GM11168 (cell line): ENCODE results near the gene NBR1.
"Not testable (repeated sequence)": the region's sequence is repeated elsewhere in the genome, so short reads cannot be mapped to it uniquely, and the experiment has no call there.

ENCODE experiments used
- in situ Hi-C: fragments of 300-500 bp; cut with MboI; formaldehyde crosslinking; loops from one replicate; pipeline ENCODE4 v1.12.0; 2022; ENCODE audit warnings: low sequenced_read_pairs; ENCODE audit not compliant: unreplicated experiment

Gene NBR1

DNA sequence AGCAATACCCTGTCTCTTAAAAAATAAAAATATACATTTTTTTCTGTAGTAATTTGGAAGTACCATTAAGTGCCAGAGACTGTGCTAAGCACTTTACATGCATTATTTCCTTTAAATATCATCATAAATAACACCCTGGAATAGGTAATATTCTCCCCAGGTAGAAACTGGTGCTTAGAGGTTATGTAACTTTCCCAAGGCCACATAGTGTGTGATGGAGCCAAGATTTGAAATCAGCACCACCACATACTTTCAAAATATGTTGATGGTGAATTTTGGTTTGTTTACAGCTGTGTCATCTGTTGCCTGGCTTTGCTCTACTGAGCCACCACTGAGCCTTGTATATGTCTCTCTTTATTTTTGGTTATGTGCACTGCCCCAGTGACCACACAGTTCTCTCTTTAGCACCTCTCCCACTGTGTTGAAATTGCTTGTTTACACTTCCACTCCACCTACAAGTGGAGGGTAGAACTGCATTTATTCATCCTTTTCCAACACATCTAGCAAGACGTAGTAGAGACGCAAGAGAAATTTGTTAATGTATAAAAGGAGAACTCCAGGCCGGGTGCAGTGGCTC is 19.0 kb upstream of the NBR1 start:
- in situ Hi-C loops, result no loop called here

DNA sequence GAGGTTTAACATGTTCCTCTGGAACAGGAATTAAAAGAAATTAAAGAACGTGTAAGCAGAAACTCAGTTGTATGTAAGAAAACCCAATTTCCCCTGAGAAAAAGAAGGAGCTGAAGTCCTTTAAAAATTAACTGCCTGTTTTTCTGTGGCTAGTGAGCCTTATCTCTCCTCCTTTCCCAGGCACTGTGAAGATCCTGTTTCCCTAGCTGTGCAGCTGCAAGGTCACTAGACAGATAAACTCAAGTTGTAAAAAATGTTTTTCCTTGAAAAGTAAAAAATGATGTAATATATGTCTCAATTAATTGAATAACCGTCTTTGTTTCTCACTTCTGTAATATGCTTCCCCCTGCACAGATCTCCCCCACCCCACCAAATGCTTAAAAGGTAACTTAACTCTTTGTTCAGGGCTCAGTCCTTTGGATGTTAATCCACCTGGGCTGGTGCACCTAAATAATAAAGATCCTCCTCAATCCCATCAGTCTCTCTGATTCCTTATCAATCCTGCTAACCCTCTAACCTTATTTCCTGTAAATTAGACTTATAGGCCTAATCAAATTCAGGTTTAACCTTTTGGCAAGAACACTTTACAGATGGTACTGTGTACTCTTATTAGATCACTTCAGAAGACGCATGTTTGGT is 17.7 kb upstream of the NBR1 start:
- in situ Hi-C loops, result not testable (repeated sequence)

- in situ Hi-C loops, result no loop called here
Measured at GRCh38 chr17:43155666-43156065, 15.3 kb upstream of the NBR1 start.

- in situ Hi-C loops, result not testable (repeated sequence)
Measured at GRCh38 chr17:43159232-43159631, 11.8 kb upstream of the NBR1 start.

GRCh38 chr17:43159957-43160356 is 11.1 kb upstream of the NBR1 start:
- in situ Hi-C loops, result not testable (repeated sequence)

GRCh38 chr17:43165971-43166370 is 5.0 kb upstream of the NBR1 start:
- in situ Hi-C loops, result not testable (repeated sequence)

GRCh38 chr17:43169561-43170139 is 1.4 kb upstream of the NBR1 start:
- in situ Hi-C loops, result no loop called here

DNA sequence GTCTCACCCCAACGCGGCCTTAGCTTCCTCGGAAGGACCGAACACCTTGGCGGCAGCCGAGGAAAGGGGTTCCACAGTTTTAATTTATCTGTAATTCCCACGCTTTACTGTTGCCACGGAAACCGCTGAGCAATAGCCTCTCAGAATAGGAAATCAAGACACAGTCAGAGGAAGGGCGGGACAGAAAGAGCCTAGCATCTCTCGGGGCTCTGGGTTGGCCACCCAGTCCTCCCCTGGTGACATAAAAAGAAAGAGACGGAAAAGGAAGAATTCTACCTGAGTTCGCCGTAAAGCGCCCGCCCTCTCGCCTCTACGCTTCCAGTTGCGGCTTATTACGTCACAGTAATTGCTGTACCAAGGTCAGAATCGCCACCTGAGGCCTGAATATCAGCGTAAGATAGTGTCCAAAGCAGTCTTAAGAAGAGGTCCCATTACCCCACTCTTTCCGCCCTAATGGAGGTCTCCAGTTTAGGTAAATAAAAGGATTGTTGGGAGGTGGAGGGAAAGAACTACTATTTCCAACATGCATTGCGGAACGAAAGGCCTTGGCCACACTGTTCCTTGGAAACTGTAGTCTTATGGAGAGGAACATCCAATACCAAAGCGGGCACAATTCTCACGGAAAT is 761 bp upstream of the NBR1 start:
- in situ Hi-C loops, result no loop called here

DNA sequence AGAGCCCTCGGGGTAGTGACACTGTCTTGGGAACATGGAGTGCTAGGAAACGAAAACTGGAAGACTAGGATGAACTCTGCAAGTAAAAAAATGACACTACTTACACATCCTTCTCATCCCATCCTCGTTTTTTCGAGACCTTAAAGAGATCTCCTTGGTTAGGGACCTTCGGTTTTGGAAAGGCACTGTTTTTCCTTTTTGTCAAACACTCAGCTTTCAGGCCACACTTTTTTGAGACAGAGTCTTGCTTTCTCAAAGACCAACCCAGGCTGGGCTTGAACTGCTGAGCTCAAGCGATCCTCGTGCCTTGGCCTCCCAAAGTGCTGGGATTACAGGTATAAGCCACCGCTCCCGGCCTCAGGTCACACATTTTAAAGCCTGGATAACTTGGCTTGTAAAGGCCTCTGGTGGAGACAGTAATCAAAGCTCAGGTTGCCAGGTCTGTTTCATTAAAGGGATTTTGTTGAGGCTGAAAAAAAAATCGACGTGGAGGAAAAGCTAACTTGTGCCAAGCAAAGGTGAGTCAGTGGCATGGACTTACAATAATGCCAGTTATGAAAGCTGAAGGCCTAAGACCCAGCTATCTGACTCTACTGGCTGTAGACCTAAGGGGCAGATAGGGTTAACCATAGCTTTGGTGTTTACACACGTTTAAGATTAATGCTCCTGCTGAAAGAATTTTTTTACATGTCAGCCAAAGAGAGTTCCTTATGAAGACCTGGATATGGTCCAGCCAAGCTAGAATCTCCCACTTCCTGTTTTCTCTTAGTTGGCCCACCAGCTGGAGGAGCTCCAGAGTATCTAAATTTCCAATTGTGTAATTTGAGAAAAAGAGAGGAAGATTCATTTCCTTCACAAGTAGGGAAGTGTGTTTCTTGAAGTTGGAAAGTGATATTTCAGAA is 823 bp downstream of the NBR1 start:
- in situ Hi-C loops, result no loop called here

DNA sequence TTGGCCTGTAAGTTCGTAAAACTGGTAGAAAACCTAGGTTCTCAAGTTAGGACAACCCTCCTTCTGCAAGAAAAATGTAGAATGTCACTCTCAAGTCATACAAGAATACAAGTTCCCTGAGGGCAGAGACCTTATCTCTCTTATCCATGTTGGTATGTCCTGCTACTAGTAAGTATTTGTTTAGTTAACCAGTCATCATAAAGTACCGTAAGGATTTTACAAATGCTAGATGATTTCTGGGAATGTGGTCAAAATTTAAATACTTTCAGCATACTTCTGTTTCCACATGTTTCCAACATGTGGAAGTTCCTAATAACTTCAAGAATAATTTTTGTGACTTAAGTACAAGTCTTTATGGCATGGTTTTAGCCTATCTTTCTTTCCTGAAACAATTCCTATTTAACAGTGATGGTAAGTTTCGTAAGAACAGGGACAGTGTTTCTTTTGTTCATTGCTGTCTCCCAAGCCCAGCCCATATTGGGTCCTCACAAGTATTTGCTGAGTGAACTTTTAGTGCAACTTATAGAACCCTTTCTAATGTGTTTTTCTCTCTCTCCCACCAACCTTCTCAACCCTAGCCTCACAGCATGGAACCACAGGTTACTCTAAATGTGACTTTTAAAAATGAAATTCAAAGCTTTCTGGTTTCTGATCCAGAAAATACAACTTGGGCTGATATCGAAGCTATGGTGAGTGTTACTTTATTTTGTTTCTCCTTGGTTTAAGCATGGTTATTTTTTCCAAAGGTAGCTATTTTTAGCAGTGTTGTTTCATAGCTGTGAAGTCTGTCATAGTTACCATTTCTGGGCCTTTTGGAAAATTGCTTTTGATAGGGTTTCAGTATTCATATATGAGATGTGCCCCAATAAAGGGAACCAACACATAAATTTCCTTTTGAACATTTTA is 4.5 kb downstream of the NBR1 start:
- in situ Hi-C loops, result no loop called here

DNA sequence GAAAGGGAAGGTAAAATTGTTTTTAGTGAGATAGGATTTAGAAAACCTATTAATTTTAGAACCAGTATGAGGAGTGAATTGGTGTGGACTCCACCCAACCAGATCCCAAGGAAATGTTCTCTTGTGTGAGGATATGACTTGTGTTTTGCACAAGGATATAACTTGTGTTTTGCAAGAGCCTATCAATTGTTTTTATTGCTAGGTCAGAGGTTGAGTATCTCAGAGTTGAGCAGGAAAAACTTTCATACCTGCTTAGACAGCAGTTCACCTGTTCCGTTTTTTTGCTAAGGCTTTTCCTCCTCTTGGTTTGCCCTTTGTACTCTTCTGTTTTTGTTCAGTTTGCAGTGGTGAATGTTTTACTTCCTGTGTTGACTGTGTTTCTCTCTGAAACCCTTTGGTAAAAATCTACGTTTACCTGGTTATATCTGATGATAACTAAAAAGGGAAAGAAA is 5.1 kb downstream of the NBR1 start:
- in situ Hi-C loops, result no loop called here

GRCh38 chr17:43183921-43184320 is 12.9 kb downstream of the NBR1 start:
- in situ Hi-C loops, result no loop called here

- in situ Hi-C loops, result not testable (repeated sequence)
Measured at GRCh38 chr17:43186656-43187055, 15.6 kb downstream of the NBR1 start.

DNA sequence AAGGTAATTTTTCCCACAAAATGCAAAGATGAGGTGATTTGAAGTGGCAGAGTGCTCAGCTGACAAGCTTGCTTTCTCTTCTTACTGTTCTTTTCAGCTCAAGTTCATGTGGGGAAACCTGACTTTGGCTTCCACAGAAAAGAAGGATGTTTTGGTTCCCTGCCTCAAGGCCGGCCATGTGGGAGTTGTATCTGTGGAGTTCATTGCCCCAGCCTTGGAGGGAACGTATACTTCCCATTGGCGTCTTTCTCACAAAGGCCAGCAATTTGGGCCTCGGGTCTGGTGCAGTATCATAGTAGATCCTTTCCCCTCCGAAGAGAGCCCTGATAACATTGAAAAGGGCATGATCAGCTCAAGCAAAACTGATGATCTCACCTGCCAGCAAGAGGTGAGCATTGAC is 22.2 kb downstream of the NBR1 start:
- in situ Hi-C loops, result no loop called here

- in situ Hi-C loops, result no loop called here
Measured at GRCh38 chr17:43199633-43200032, 28.6 kb downstream of the NBR1 start.

DNA sequence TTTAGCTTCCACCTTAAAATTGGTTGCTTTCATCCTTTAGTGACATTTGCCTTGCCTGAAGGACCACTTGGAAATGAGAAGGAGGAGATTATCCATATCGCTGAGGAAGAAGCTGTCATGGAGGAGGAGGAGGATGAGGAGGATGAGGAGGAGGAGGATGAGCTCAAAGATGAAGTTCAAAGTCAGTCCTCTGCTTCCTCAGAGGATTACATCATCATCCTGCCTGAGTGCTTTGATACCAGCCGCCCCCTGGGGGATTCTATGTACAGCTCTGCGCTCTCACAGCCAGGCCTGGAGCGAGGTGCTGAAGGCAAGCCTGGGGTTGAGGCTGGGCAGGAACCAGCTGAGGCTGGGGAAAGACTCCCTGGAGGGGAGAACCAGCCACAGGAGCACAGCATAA is 29.1 kb downstream of the NBR1 start:
- in situ Hi-C loops, result no loop called here

DNA sequence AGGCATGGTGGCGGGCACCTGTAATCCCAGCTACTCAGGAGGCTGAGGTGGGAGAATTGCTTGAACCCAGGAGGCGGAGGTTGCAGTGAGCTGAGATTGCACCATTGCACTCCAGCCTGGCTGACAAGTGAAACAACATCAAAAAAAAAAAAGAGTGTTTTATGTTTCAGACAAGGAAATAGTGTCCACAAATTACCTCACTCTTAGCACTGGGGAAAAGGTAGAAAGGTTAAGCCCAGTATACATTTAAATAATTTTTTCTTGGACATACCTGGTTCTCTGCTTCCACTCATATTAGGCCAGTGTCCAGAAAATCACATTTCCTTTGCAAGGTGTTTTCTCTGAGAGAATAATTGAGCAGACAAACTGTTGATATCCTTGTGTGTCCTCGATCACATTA is 32.0 kb downstream of the NBR1 start:
- in situ Hi-C loops, result not testable (repeated sequence)

DNA sequence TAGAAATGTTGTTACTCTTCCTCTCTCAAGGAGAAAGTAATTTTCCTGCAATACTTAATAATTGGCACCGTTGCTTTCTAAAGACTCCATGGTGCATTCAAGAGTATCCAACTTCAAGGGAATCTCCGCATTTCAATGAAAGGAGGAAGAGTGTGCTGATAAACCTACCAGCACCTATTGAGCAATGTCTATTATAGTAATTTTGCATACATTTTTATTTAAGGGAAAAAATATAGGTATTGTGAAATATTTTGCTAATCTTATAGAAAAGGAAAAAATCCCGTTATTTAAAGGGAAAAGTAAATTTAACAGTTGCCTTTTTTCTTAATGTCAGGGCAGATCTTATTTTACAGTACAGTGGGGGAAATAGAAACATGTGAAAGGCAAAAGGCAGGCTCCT is 39.6 kb downstream of the NBR1 start:
- in situ Hi-C loops, result no loop called here

DNA sequence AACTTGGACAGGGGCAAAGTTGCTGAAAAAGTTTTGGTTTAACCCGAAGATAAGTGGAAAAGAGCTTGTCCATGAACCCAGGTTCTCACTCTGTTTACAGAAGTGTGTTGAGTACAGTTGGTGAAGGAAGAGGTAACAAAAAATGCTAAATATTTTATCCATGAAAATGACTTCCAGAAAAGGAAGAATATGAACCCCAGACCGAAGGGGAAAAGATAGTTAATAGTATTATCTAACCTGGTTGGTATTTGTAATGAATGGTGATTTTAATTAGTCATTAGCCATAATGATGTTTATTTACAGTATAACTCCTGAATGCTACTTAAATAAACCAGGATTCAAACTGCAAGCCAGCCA is 40.1 kb downstream of the NBR1 start:
- in situ Hi-C loops, result no loop called here
